ENCODE results near the gene IKZF1.

- no peak for TF ChIP-seq CTCF (conservative IDR thresholded peaks at IDR 0.05 in 1 of 2, IDR thresholded peaks at IDR 0.05 in 1 of 2; ENCODE audit: extremely low read depth in 1 of 2, insufficient read depth in 1 of 2, low read depth in 1 of 2, low read length in 2 of 2)
- no peak for TF ChIP-seq EZH2 (IDR thresholded peaks at IDR 0.05; ENCODE audit: borderline replicate concordance, low read length)
These were observed 57.6 kb downstream of the IKZF1 start for GRCh38 chr7:50362142-50362541.
